Stimulated activated CD8-positive, alpha-beta memory T cell treated with anti-CD3 and anti-CD28 coated beads, Interleukin-7, amount 100 ng/mL, for 24 hours (primary cell): Measurements from ENCODE around the gene C3orf52.

Experiments used
- DNase-seq: peaks from one replicate; pipeline ENCODE4 v3.0.0-alpha.2; 2020; ENCODE audit warnings: low read depth

C3orf52 gene

GRCh38 chr3:112119962-112120836 lies 34.0 kb downstream of the C3orf52 start:
- DNase-seq: no peak

GRCh38 chr3:112121577-112122547 lies 35.7 kb downstream of the C3orf52 start:
- DNase-seq: no peak

GRCh38 chr3:112122870-112123269 lies 36.7 kb downstream of the C3orf52 start:
- no peak for DNase-seq

- no peak for DNase-seq
These were observed 37.4 kb downstream of the C3orf52 start for GRCh38 chr3:112123548-112123947.

GRCh38 chr3:112124907-112125607 lies 38.9 kb downstream of the C3orf52 start:
- no peak for DNase-seq

- no peak for DNase-seq
These were observed 40.3 kb downstream of the C3orf52 start for GRCh38 chr3:112126511-112126911.

- DNase-seq: no peak
These were observed 41.6 kb downstream of the C3orf52 start for GRCh38 chr3:112127522-112128494.

- DNase-seq: no peak
These were observed 42.9 kb downstream of the C3orf52 start for GRCh38 chr3:112128843-112129727.

- DNase-seq: no peak
These were observed 43.9 kb downstream of the C3orf52 start for GRCh38 chr3:112129925-112130637.

GRCh38 chr3:112130638-112130993 lies 44.4 kb downstream of the C3orf52 start:
- no peak for DNase-seq

- no peak for DNase-seq
These were observed 44.9 kb downstream of the C3orf52 start for GRCh38 chr3:112131111-112131510.

GRCh38 chr3:112132088-112132487 lies 45.9 kb downstream of the C3orf52 start:
- no peak for DNase-seq

- no peak for DNase-seq
These were observed 46.4 kb downstream of the C3orf52 start for GRCh38 chr3:112132554-112132953.

- DNase-seq: no peak
These were observed 46.8 kb downstream of the C3orf52 start, which contains the start of gene GCSAM for GRCh38 chr3:112132975-112133448. TSS of gene GCSAM (minus strand) at chr3:112133248. CDS start at chr3:112133120, 128 bp downstream.

GRCh38 chr3:112133626-112134334 lies 47.6 kb downstream of the C3orf52 start:
- DNase-seq: no peak

GRCh38 chr3:112134335-112135124 lies 48.3 kb downstream of the C3orf52 start:
- DNase-seq: no peak

- no peak for DNase-seq
These were observed 49.9 kb downstream of the C3orf52 start for GRCh38 chr3:112136046-112136445.
